NCI-H1417 (cell line): ENCODE data around the gene DPP10.

Experiments
- DNase-seq, 3 experiments: peaks; one replicate each; lab custom pipeline; 2025; lab: John Stamatoyannopoulos, UW

Gene DPP10

GRCh38 chr2:115161081-115161770, 718.8 kb downstream of the DPP10 start:
- DNase-seq, result peak; percentile 68 to 83 (median 81)

DNA sequence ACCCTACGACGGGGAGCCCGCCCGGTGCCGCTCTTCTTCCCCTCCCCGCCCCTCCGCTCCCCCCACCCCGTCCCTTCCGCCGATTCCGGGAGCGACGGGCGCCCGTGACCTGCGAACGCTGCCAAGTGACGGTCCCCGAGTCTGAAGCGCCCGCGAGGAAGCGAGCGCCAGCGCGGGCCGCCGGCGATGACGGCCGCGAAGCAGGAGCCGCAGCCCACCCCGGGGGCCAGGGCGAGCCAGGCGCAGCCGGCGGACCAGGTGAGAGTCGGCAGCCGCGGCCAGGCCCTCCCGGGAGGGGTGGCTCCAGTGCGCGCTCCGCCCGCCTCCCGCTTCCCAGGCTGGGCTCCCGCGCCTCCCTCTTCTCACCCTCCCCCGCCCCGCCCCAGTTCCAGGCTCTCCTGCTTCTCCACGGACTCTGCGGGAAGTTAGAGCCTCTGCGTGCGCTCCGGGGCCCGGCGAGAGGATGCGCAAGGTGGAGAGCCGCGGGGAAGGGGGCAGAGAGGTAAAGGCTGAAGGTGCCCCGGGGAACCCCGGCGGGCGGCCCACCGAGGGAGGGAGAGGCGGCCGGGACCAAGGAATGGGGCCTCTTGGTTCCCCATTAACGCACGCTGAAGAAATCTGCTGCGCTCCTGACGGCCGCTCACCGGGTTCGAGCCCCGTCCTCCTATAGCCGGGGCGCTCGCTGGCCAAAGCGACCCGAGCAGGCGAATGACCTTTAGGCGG, 719.5 kb downstream of the DPP10 start:
- DNase-seq, result peak; percentile 33 to 76 (median 72)

DNA sequence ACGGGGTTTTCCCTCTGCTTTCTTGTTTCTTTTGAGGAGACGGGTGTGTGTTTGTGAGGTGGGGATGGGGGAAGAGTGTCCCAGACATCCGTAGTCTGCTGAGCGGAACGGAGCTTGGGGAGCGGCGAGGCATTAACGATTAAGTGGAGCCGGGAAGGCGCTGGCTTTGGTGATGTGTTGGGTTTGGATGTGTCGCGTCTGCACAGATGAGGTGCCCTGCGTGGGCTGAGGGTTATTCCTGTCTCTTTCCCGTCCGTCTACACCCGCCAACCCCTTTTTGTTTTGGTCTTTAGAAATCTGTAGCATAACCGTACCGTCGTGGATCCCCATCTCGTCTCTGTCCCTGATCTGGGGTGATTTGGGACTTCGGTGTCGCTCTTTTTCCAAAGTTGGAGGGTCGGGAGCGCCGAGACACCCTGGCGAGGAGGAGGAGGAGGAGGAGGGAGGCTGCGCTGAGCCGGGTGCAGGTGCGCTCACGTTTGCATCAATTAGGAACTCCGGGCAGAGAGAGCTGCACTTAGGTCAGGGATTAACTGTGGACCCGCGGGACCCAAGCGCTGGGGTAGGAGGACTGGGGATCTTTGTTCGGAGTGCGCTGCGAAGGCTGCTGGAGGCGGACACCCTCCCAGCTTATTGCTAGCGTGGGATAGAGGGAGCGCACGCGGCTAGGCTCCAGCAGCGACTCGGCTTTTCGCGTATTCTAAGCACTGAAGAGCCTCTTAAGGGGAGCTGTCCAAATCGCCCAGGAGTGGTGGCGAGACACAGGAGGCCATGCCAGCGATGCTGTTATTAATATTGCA, 720.3 kb downstream of the DPP10 start:
- peak; percentile 6 to 64 (median 60) for DNase-seq

DNA sequence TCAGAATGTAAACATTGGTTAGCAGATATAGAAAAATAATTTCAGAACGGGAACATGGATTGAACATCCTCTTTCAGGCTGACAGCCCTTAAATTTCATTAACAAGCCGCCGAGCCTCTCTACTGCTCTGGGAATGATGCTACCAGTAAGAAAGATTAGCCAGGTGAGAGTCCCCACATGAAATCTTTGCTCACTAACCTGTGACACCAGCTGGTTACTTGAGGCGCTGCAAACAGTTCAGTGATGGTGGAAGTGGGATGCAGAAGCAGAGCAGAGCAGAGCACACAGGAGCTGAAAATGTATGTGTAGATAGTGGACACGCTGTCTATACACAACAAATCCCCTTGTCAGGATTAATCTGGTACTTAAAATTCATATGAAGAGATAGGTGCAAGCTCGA, 721.1 kb downstream of the DPP10 start:
- peak; percentile 26 to 61 (median 46) for DNase-seq

- DNase-seq, result peak; percentile 16 to 69 (median 16)
These were observed 723.2 kb downstream of the DPP10 start for GRCh38 chr2:115165529-115166109.

- no peak for DNase-seq
These were observed 726.0 kb downstream of the DPP10 start for GRCh38 chr2:115168457-115168856.

DNA sequence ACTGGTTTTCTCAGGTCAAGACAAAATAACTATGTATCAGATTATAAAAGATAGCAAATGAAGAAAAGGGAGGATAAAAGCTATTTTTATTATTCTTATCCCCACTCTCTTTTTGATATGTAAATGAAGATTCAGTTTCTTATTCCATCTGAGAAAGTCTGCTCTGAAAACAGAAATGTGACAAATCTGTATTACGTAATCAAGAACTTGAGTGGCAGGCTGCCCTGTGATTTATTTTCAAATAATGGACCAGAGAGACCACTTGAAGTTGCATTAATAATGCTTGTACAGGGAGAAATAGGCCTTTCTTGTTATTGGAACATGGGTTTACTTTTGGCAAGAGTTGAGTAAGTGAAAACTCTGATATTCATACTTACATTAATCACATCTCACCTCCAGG, 727.4 kb downstream of the DPP10 start:
- DNase-seq, result peak in 1 of 3 experiments; percentile 26

GRCh38 chr2:115171751-115172150, 729.3 kb downstream of the DPP10 start:
- no peak for DNase-seq

DNA sequence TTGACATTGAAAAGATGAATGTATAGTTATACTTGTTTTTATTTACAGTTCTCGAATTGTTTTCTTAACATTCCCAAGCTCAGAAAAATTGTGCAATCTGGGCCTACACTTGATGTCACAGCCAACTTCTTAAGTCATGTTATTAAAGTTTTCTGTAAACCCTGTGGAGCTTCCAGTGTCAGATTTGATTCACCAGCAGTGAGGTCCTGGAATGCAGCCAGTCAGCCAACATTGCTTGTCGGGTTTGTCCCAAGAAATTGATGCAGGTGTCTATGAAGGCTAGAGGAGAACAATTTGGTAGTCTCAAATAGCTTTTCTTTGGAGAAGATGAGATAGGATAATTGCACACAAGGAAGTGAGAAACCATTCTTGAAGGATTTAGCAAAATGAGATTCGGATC, 732.2 kb downstream of the DPP10 start:
- DNase-seq, result no peak

DNA sequence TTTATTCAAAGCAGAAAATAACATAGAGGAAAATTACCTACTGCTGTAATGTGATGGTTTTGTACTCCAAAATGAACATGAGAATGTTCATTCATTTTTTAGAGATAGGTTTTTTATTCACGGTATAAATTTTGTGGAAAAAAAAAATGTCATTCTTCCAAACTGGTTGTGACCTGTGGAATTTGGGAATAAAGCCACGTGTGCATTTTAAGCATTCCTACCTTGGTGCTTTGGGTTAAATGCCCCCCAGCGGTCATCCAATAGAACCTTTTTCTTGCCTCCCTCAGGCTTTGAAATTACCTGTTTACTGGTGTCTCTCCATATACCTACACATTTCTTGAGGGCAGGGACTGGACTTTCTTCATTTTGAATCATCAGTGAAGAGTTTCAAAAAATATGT, 740.7 kb downstream of the DPP10 start:
- DNase-seq, result no peak

DNA sequence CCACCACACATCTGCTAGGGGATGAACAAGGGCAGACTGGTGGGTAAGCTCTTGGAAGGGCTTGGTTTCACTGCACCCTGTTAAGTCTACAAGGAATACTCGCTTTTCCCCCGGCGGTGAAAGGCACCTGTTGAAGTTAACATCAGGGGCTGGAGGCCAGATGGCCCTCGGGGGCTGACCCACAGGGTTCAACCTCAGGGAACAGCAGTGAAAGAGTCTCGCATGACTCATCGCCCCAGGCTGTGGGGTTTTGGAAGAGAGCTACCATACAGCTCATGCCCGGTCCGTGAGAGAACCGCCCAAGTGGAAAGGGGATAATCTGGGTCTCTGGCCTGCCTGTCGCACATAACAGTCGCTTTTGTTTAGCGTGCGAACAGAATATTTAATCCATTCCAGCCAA, 748.0 kb downstream of the DPP10 start:
- no peak for DNase-seq

DNA sequence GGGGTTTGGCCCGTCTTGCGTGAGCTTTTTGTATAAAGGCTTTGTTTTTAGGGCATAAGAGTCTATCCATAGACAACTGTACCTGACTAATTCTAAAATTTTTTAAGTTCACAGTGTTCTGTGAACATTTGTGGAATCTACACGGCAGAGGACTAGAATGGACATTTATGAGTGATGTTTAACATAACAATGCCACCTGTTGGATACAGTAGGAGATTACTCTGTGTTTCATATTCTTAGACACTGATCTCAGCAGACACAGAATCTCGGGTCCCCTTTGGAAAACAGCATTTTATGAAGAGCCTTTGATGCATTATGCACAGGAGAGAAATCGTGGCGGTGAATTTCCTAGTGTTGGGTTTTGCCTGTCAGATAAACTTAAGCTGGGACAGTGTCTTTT, 752.2 kb downstream of the DPP10 start:
- DNase-seq, result no peak

DNA sequence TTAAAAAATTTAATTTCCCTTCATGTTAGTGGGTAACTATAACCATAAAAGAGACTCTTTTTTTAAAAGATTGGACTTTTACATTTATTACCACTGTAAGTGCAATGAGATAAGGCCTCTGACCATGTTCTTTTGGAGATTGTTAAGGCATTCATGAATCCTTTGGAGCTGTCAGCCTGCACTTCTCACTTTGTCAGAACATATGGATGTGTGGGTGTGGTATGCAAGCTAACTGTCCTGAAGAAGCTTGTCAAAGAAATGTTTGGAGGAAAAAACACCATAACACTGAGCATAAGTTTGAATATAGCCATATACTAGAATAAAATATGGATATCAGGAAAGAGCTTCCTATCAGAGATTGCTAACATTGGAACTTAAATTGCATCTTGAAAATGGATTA, 754.1 kb downstream of the DPP10 start:
- no peak for DNase-seq

DNA sequence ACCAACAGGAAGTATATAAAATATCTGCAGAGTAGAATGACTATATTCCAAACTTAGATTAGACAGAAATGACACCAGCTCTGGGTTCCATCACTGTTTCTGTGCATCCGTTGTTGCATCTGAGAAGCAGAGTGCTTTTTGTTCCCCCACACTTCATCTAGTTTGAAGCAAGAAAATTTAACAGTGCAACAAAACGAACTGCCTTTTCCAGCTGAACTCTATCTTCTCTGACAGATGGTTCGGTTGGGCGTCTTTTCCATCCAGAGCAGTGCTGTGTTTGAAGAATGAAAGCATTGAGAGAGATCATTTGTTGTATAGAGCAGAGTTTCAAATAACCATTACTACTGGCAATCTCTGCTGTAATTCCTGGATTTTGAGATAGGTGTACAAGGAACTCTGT, 757.5 kb downstream of the DPP10 start:
- DNase-seq, result no peak

DNA sequence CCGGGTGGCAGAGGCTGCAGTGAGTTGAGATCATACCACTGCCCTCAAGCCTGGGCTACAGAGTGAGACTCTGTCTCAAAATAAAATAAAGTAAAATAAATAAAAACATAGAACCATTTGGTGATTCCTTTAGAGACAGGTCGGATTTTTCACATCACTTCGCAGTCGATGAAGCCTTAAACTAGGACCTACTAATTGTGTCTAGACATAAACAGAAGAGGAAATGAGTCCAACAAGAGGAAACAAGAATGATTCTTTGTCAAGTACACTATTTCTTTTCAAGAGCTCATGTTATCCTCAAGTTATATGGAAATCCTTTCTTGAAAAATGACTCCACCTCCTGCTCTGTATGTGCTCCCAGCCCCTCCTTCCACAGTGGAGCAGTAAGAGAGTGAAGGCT, 758.9 kb downstream of the DPP10 start:
- DNase-seq, result no peak

DNA sequence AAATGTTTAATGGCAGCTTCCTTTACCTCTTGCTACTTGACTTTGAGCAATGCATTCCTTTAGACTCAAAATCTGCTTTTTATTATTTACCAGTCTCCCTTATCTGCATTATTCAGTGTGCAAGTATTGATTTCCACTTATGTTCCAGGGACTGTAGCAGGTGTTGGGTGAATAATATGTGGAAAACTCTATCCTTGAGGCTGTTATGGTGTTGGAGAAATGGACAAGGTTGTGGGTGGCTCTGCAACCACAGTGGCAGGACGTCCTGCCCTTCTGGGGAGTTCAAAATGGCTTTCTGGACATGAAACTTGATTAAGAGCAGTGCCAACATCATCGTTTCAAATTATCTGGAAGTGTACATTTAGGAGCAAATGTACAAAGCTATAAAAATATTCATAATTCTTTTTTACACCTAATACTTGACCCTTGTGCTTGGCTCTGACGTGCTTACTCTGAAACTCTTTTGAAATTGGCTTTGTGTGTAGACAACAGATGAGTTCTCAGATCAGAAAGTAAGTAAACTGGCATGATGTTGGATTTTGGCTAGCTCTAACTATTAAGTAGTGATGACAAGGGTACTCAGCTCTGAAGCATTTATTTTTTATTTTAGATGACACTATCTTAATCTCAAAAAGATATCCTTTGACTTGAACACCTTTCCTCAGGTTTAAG, 766.2 kb downstream of the DPP10 start:
- no peak for DNase-seq

GRCh38 chr2:115214050-115214449, 771.6 kb downstream of the DPP10 start:
- DNase-seq, result no peak

GRCh38 chr2:115219296-115219695, 776.9 kb downstream of the DPP10 start:
- no peak for DNase-seq

DNA sequence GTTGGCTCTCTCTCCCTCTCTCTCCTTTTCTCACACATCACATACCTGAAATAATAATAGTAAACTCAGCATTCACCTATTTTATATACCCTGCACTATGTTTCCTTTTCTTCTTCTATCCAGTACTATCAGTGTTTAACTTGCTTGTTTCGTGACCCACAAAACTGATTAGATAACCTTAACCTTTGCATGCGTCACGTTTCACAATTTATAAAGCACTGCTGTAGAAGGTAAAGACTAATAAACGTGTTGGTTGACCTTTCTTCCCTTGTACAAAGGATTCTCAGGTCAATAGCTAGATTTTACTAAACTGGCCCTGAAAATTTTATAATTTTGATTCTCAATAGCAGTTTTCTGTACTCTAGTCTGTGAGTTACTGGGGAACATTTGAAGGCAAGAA, 791.7 kb downstream of the DPP10 start:
- no peak for DNase-seq

- DNase-seq, result no peak
These were observed 792.3 kb downstream of the DPP10 start for GRCh38 chr2:115234737-115235136.

DNA sequence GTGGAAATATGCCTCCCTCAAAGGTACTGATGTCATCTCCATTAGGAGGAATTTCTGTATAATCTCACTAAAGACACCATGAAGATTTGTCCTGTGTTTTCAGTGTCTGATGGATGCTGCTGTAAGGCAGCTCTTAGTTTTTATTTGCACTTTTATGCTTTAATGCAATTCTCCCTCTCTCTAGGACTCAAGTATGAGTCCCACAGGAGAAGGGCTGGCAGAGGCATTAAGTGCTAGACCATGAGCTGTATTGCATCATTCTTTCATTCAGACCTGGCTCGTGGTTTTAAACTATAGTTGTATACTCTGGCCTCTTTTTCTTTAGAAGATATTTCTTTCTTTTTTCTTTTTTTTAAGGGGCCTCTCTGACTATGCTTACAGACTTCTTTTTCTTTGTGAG, 805.6 kb downstream of the DPP10 start:
- DNase-seq, result peak in 1 of 3 experiments; percentile 59

DNA sequence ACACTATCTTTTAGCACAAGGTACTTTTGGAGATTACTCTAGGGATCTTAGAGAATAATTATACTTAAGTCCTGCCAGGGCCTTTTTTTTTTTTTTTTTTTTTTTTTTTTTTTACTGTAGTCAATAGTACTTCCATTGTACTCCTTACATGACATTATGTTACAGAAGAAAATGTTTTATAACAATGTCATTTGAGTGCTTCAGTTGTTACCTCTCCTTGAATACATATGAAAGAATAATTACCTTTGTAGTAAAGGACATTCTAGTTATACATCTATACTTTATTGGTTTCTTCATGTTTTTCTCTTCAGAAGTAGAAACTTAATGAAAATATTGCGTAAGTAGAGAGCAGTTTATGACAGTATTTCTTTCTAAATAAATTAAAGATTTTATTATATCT, 834.9 kb downstream of the DPP10 start:
- no peak for DNase-seq
